HepG2 (cell line): ENCODE results near the gene CDR2L. TPM values are rescaled to one million over a fixed set of nuclear protein-coding genes. Genes with fewer than 3 reads are reported as not detected.

ENCODE experiments used
- ARHGAP35 ChIP-seq: sonication (generic); formaldehyde crosslinking; IDR thresholded peaks from 2 replicates; pipeline ENCODE4 v1.9.0; 2022; ENCODE audit warnings: mild to moderate bottlenecking, inconsistent platforms, moderate library complexity, missing genetic modification reagents, borderline replicate concordance
- CREB3 ChIP-seq: sonication (generic); formaldehyde crosslinking; IDR thresholded peaks from 2 replicates; pipeline ENCODE4 v1.5.0; 2020; ENCODE audit warnings: missing genetic modification reagents
- DNMT1 ChIP-seq: sonication (generic); formaldehyde crosslinking; IDR thresholded peaks from 2 replicates; pipeline ENCODE4 v1.5.1; 2020; ENCODE audit warnings: mild to moderate bottlenecking, missing genetic modification reagents
- EEA1 ChIP-seq: sonication (generic); formaldehyde crosslinking; IDR thresholded peaks from 2 replicates; pipeline ENCODE4 v1.5.1; 2020; ENCODE audit warnings: mild to moderate bottlenecking, missing genetic modification reagents, borderline replicate concordance
- FOXA1 ChIP-seq, 2 experiments: fragments of 450-650 bp in 1 of 2; sonication (generic) in 1 of 2; formaldehyde crosslinking in 1 of 2; IDR thresholded peaks; 2 replicates each; pipeline versions ENCODE4 v1.4.0 to v1.6.1; 2016 to 2020; ENCODE audit warnings: missing genetic modification reagents in 1 of 2
- HNRNPK ChIP-seq: fragments of 200-400 bp; formaldehyde crosslinking; IDR thresholded peaks from 2 replicates; pipeline ENCODE4 v1.6.1; 2018; ENCODE audit warnings: low read length, low read depth, moderate library complexity, mild to moderate bottlenecking; ENCODE audit not compliant: poor library complexity, severe bottlenecking
- MYNN ChIP-seq: sonication (generic); formaldehyde crosslinking; IDR thresholded peaks from 2 replicates; pipeline ENCODE4 v1.4.0; 2020; ENCODE audit warnings: mild to moderate bottlenecking, low read depth, missing genetic modification reagents
- PHF5A ChIP-seq: IDR thresholded peaks from one replicate; pipeline ENCODE4 v1.6.1; 2018; ENCODE audit warnings: low read depth, missing genetic modification reagents; ENCODE audit not compliant: unreplicated experiment
- POLR2G ChIP-seq: fragments of 200-400 bp; formaldehyde crosslinking; IDR thresholded peaks from 2 replicates; pipeline ENCODE4 v1.6.1; 2018; ENCODE audit warnings: mild to moderate bottlenecking, low read depth, low read length, moderate library complexity
- RBAK ChIP-seq: sonication (generic); formaldehyde crosslinking; IDR thresholded peaks from 2 replicates; pipeline ENCODE4 v1.5.1; 2020; ENCODE audit warnings: mild to moderate bottlenecking, missing genetic modification reagents
- U2AF1 ChIP-seq: fragments of 200-400 bp; formaldehyde crosslinking; optimal IDR thresholded peaks from 2 replicates; pipeline ENCODE3; 2017; ENCODE audit warnings: mild to moderate bottlenecking, low read depth, low read length
- ZBTB25 ChIP-seq: IDR thresholded peaks from 2 replicates; pipeline ENCODE4 v1.6.1; 2018; ENCODE audit warnings: missing genetic modification reagents
- ZBTB42 ChIP-seq: sonication (generic); formaldehyde crosslinking; IDR thresholded peaks from 2 replicates; pipeline ENCODE4 v1.5.0; 2020; ENCODE audit warnings: mild to moderate bottlenecking, missing genetic modification reagents
- ZMAT5 ChIP-seq: sonication (generic); formaldehyde crosslinking; IDR thresholded peaks from 2 replicates; pipeline ENCODE4 v1.5.0; 2020; ENCODE audit warnings: mild to moderate bottlenecking, low read depth, missing genetic modification reagents, borderline replicate concordance
- ZNF20 ChIP-seq: sonication (generic); formaldehyde crosslinking; IDR thresholded peaks from 2 replicates; pipeline ENCODE4 v1.4.0; 2020; ENCODE audit warnings: mild to moderate bottlenecking, moderate library complexity, missing genetic modification reagents
- ZNF556 ChIP-seq: sonication (generic); formaldehyde crosslinking; IDR thresholded peaks from 2 replicates; pipeline ENCODE4 v1.4.0; 2020; ENCODE audit warnings: mild to moderate bottlenecking, missing genetic modification reagents, borderline replicate concordance
- ZNF576 ChIP-seq: sonication (generic); formaldehyde crosslinking; IDR thresholded peaks from 2 replicates; pipeline ENCODE4 v1.4.0; 2020; ENCODE audit warnings: mild to moderate bottlenecking, missing genetic modification reagents
- ZNF615 ChIP-seq: sonication (generic); formaldehyde crosslinking; IDR thresholded peaks from 2 replicates; pipeline ENCODE4 v1.5.0; 2020; ENCODE audit warnings: mild to moderate bottlenecking, missing genetic modification reagents, borderline replicate concordance
- ZNF720 ChIP-seq: sonication (generic); formaldehyde crosslinking; IDR thresholded peaks from 2 replicates; pipeline ENCODE4 v1.4.0; 2020; ENCODE audit warnings: missing genetic modification reagents
- ZNF777 ChIP-seq: sonication (generic); formaldehyde crosslinking; IDR thresholded peaks from 2 replicates; pipeline ENCODE4 v1.4.0; 2020; ENCODE audit warnings: missing genetic modification reagents
- ZNF788 ChIP-seq: sonication (generic); formaldehyde crosslinking; IDR thresholded peaks from 2 replicates; pipeline ENCODE4 v1.5.0; 2020; ENCODE audit warnings: mild to moderate bottlenecking, missing genetic modification reagents, borderline replicate concordance
- ZNF879 ChIP-seq: sonication (generic); formaldehyde crosslinking; IDR thresholded peaks from 2 replicates; pipeline ENCODE4 v1.8.1; 2023; ENCODE audit warnings: missing genetic modification reagents
- polyA plus RNA-seq, 8 experiments: library from polyadenylated mRNA; depleted of rRNA in 3 of 8; stranded (reverse) in 7 of 8; unstranded in 1 of 8; fragments of >200 nt; fragmentation: Illumina TruSeq in 4 of 8; extraction: Trizol in 4 of 8; gene quantifications; 2 replicates each; pipeline versions ENCODE4 v1.2.1 to v1.2.3, GENCODE V29; 2011 to 2016; ENCODE audit warnings: low read depth in 4 of 8, missing spikeins in 1 of 8, mixed read lengths in 1 of 8; ENCODE audit not compliant: insufficient read depth in 1 of 8
- total RNA-seq, 5 experiments: library from RNA; depleted of rRNA; stranded (reverse); fragments of >200 nt; fragmentation: Illumina TruSeq; extraction: Trizol; gene quantifications; 2 replicates each; pipeline ENCODE4 v1.2.3, GENCODE V29; 2016; ENCODE audit warnings: low read depth in 1 of 5

Gene CDR2L
- total and polyA plus RNA-seq, 2 of the 13 experiments (the other 11 are each of a cell fraction or from before 2014, with no cell fraction given), result 1.9 to 2.1 TPM

GRCh38 chr17:75033346-75034235 lies 46.2 kb downstream of the CDR2L start (continued):
- peak; percentile 87 for TF ChIP-seq ZBTB25 (CRISPR knock-in tag)
- TF ChIP-seq CREB3 (CRISPR knock-in tag), result no peak
- TF ChIP-seq ZNF788 (CRISPR knock-in tag), result peak; percentile 99
- TF ChIP-seq MYNN (CRISPR knock-in tag), result peak; percentile 85; the same call in 1 of the 2 replicates
- no peak for TF ChIP-seq POLR2G
- peak; percentile 93 for TF ChIP-seq PHF5A
- peak; percentile 96 for TF ChIP-seq ARHGAP35 (CRISPR knock-in tag)
- TF ChIP-seq ZBTB42 (CRISPR knock-in tag), result no peak
- TF ChIP-seq RBAK (CRISPR knock-in tag), result peak; percentile 66; the same call in 1 of the 2 replicates
- no peak; the same call in 1 of the 2 replicates for TF ChIP-seq ZNF777 (CRISPR knock-in tag)
- TF ChIP-seq ZMAT5 (CRISPR knock-in tag), result no peak
- TF ChIP-seq EEA1, result no peak
- no peak for TF ChIP-seq ZNF20 (CRISPR knock-in tag)
- no peak for TF ChIP-seq ZNF720
- TF ChIP-seq DNMT1 (CRISPR knock-in tag), result 0 out of 2 replicates have a peak, but pooled peaks have one; percentile 56
- no peak for TF ChIP-seq U2AF1
- TF ChIP-seq HNRNPK, result no peak
- peak; percentile 98 for TF ChIP-seq ZNF556
- TF ChIP-seq ZNF879, result 0 out of 2 replicates have a peak, but pooled peaks have one; percentile 18
- TF ChIP-seq FOXA1 (IDR thresholded peaks at IDR 0.05), result no peak
- peak; percentile 43; the same call in 1 of the 2 replicates for TF ChIP-seq FOXA1 (CRISPR knock-in tag; IDR thresholded peaks at IDR 0.05)
- TF ChIP-seq ZNF615, result no peak
- TF ChIP-seq ZNF576 (CRISPR knock-in tag), result 0 out of 2 replicates have a peak, but pooled peaks have one; percentile 16
